GM12801 (cell line): ENCODE data around the gene PROS1.

Experiments
- CTCF ChIP-seq: IDR thresholded peaks from one replicate; pipeline ENCODE4 v1.5.1; 2011; ENCODE audit warnings: control low read depth; ENCODE audit not compliant: insufficient read length; ENCODE audit errors: extremely low read depth

The PROS1 gene

GRCh38 chr3:93989241-93989640 lies 15.5 kb upstream of the PROS1 start:
- TF ChIP-seq CTCF, result no peak

- no peak for TF ChIP-seq CTCF
These were observed 15.1 kb upstream of the PROS1 start for GRCh38 chr3:93988764-93989163.

- no peak for TF ChIP-seq CTCF
These were observed 14.6 kb upstream of the PROS1 start for GRCh38 chr3:93988283-93988682.

- TF ChIP-seq CTCF, result no peak
These were observed 10.9 kb upstream of the PROS1 start for GRCh38 chr3:93984618-93985017.

- TF ChIP-seq CTCF, result no peak
These were observed 9.7 kb upstream of the PROS1 start for GRCh38 chr3:93983408-93983807.

- no peak for TF ChIP-seq CTCF
These were observed 8.0 kb upstream of the PROS1 start for GRCh38 chr3:93981649-93982048.

- TF ChIP-seq CTCF, result no peak
These were observed 6.4 kb upstream of the PROS1 start, which contains the start of gene ARL13B for GRCh38 chr3:93979850-93980676. TSS of gene ARL13B (plus strand) at chr3:93980155. CDS start at chr3:93980424, 269 bp downstream.
